Stomach (tissue), 9 donors: ENCODE data around the gene DNER. TPM values are rescaled to one million over a fixed set of nuclear protein-coding genes. Genes with fewer than 3 reads are reported as not detected.

Experiments
- DNase-seq, 2 donors: peaks; one replicate each; pipeline versions ENCODE4 v3.0.0 to v3.0.0-alpha.2; 2013 to 2019
- H3K27ac ChIP-seq, 5 donors: fragments of 200-600 bp in 4 of 5; sonication (generic) in 4 of 5; one replicate each; pipeline ENCODE4 v1.5.1; 2013 to 2019; ENCODE audit warnings: mild to moderate bottlenecking in 1 of 5, moderate library complexity in 1 of 5
- H3K27me3 ChIP-seq, 3 donors: fragments of 200-600 bp; sonication (generic); one replicate each; pipeline ENCODE4 v1.5.1; 2017 to 2019; ENCODE audit warnings: mixed run types in 1 of 3
- H3K36me3 ChIP-seq, 4 donors: fragments of 200-600 bp; sonication (generic); 1 replicate in 3 of 4; 2 replicates in 1 of 4; pipeline ENCODE4 v1.5.1; 2016 to 2019
- H3K4me1 ChIP-seq, 4 donors: fragments of 200-600 bp; sonication (generic); one replicate each; pipeline ENCODE4 v1.5.1; 2016 to 2019
- H3K4me3 ChIP-seq, 4 donors: fragments of 200-600 bp; sonication (generic) in 3 of 4; one replicate each; pipeline ENCODE4 v1.5.1; 2016 to 2019; ENCODE audit warnings: mild to moderate bottlenecking in 1 of 4
- H3K9me3 ChIP-seq, 4 donors: fragments of 200-600 bp; sonication (generic); one replicate each; pipeline ENCODE4 v1.5.1; 2016 to 2019
- EP300 ChIP-seq: sonication (generic); formaldehyde crosslinking; IDR thresholded peaks from one replicate; pipeline ENCODE4 v1.6.1; 2017; ENCODE audit warnings: antibody characterized with exemption
- POLR2A ChIP-seq, 4 donors: fragments of 450-650 bp; IDR thresholded peaks; one replicate each; pipeline ENCODE4 v1.6.1; 2016; ENCODE audit warnings: antibody characterized with exemption in 4 of 4, control low read depth in 2 of 4, mild to moderate bottlenecking in 1 of 4, moderate library complexity in 1 of 4
- POLR2AphosphoS5 ChIP-seq, 3 donors: sonication (generic); formaldehyde crosslinking; IDR thresholded peaks; one replicate each; pipeline ENCODE4 v1.6.1; 2016; ENCODE audit warnings: antibody characterized with exemption in 3 of 3
- WGBS, 5 donors: extraction: QIAGEN DNeasy Blood & Tissue Kit in 3 of 5; methylation state at CpG; one replicate each; pipeline versions ENCODE4 v1.1.5 to v1.1.7; 2013 to 2018; 5-methylcytosine and 5-hydroxymethylcytosine counted together
- intact Hi-C: fragments of 100-400 bp; cut with DNase I; formaldehyde crosslinking; loops from one replicate; pipeline ENCODE4 v1.15.1; 2023; ENCODE audit warnings: low total_unique reads
- polyA plus RNA-seq, 3 donors: library from polyadenylated mRNA; stranded (reverse); fragments of 200-250 nt; gene quantifications; one replicate each; pipeline ENCODE4 v1.2.3, GENCODE V29; 2013
- total RNA-seq, 5 donors: library from RNA; depleted of rRNA; stranded (reverse); fragments of >200 nt; gene quantifications; one replicate each; pipeline versions ENCODE4 v1.1.0 to v1.2.3, GENCODE V29; 2014 to 2016
- TF ChIP-seq, protein P1 (sequence below), 7 experiments: fragments of 450-650 bp in 4 of 7; fragments of 200-600 bp in 3 of 7; sonication (generic) in 3 of 7; IDR thresholded peaks; one replicate each; pipeline ENCODE4 v1.5.1; 2016 to 2019; ENCODE audit warnings: antibody characterized with exemption in 7 of 7, control low read depth in 2 of 7, mild to moderate bottlenecking in 1 of 7
- donor health status: healthy with polysubstance abuse.
- donor health status: Bipolar disorder and iron deficiency.
- donor health status: healthy.

DNER gene
- total and polyA plus RNA-seq, 8 donors, result 1.6 to 10.6 (median 4.9) TPM

DNA sequence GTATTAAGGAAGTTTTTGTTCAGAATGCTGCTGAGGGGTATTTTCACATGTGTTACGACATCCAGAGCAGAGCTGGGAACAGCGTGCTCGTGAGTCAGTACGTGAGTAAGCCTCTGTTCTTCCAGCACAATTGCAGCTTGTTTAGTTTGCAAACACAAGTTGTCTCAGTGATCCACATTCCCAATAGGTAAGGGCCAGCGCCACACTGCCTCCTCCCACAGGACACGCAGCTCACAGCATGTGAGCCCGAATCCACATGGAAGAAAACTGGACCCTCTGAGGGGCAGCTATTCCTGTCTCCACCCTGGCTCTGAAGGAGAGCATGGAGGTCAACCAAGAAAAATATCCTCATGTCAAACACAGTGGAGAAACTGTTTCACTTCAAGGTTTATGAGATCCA lies 269.3 kb downstream of the DNER start:
- peak; percentile 35 to 69 for DNase-seq
- H3K4me3 ChIP-seq, result no peak overlapping the region
- TF ChIP-seq, protein P1, sequence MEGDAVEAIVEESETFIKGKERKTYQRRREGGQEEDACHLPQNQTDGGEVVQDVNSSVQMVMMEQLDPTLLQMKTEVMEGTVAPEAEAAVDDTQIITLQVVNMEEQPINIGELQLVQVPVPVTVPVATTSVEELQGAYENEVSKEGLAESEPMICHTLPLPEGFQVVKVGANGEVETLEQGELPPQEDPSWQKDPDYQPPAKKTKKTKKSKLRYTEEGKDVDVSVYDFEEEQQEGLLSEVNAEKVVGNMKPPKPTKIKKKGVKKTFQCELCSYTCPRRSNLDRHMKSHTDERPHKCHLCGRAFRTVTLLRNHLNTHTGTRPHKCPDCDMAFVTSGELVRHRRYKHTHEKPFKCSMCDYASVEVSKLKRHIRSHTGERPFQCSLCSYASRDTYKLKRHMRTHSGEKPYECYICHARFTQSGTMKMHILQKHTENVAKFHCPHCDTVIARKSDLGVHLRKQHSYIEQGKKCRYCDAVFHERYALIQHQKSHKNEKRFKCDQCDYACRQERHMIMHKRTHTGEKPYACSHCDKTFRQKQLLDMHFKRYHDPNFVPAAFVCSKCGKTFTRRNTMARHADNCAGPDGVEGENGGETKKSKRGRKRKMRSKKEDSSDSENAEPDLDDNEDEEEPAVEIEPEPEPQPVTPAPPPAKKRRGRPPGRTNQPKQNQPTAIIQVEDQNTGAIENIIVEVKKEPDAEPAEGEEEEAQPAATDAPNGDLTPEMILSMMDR (IDR thresholded peaks at IDR 0.05), result no peak
- peak; percentile 59 to 87 (median 60) for TF ChIP-seq POLR2AphosphoS5 (IDR thresholded peaks at IDR 0.05)
- intact Hi-C loops, result no loop called here
- peak overlapping the region in 4 of 5 donors; percentile 62 to 89 (median 80) for H3K27ac ChIP-seq
- 26 to 50% (median 33%) methylated on average over 7 of the region's 7 CpGs for WGBS, 5 donors
- no peaks in the 10 kb centered on the region for H3K36me3 ChIP-seq
- H3K4me1 ChIP-seq, result peaks cover 0 to 13% (median 6%) of the 10 kb centered on the region in 4 donors
- H3K27me3 ChIP-seq, result no peaks in the 10 kb centered on the region
- no peaks in the 10 kb centered on the region for H3K9me3 ChIP-seq

DNA sequence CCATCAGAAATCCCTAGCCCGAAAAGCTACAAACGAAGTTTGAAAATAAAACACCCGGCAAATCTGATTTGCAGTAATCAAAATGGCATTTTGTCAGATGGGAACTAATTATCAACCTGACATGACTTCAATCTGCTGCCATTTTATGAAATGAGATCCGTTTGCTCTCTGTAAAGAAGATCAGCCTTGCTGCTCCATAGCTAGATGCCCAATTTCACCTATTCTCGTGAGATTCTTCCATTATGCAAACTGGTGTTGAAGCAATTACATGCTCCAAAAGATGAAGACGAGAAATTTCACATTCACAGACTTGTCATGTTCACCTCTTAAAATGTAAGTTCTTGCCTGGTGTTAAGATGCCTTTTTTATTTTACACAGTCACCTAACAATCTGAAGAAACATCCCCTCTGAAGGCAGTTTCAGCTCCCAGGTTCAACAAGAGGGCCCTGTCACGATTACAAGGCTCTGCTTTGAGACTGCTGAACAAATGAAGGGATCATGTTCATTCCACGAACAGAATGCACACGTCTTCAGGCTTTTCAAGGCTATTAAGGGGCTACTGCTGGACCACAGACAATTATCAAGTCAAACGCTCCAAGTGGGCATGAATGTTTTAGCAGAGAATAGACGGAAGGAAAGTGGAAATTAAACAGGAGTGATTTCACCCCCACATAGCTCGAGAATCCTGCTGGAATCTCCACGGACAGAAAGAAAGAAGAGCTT lies 270.6 kb downstream of the DNER start:
- Histone ChIP-seq H3K9me3 (no peaks in the 10 kb centered on the region), H3K4me1 (peaks cover 0 to 13% (median 6%) of the 10 kb centered on the region in 4 donors), H3K36me3 (no peaks in the 10 kb centered on the region), H3K4me3 (no peak overlapping the region), H3K27ac (peak overlapping the region in 4 of 5 donors; percentile 62 to 89 (median 80)), H3K27me3 (no peaks in the 10 kb centered on the region)
- no peak for TF ChIP-seq POLR2A (IDR thresholded peaks at IDR 0.05)
- TF ChIP-seq, protein P1 (IDR thresholded peaks at IDR 0.05), result no peak
- TF ChIP-seq POLR2AphosphoS5 (IDR thresholded peaks at IDR 0.05), result no peak
- no peak for TF ChIP-seq EP300
- DNase-seq, result no peak
- intact Hi-C loops, result no loop called here
- 68 to 74% (median 73%) methylated on average over 13 of the region's 13 CpGs for WGBS, 5 donors

DNA sequence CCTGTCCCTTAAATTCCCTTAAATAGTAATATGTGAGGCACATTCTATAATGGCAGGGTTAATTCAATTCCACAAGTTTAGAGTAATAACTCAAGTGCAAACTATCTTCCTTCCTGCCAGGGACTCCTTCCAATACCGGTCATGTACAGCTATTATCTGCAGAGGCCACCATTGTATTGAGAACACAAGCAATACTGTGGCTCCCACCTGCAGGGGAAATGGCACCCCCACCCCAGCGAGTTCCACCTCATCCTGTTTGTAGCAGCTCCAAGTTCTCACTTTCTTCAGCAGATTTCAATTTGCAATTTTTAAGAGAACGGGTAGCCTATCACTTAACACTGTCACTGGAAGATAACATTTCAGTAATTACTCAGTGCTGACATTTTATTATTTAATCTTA lies 271.2 kb downstream of the DNER start:
- no peak overlapping the region for H3K4me3 ChIP-seq
- intact Hi-C loops, result no loop called here
- no peaks in the 10 kb centered on the region for H3K27me3 ChIP-seq
- H3K36me3 ChIP-seq, result no peaks in the 10 kb centered on the region
- WGBS, 5 donors, result 54 to 73% (median 61%) methylated on average over 3 of the region's 3 CpGs
- peak overlapping the region in 1 of 5 donors; percentile 89 for H3K27ac ChIP-seq
- TF ChIP-seq POLR2AphosphoS5 (IDR thresholded peaks at IDR 0.05) (no peak), POLR2A (IDR thresholded peaks at IDR 0.05) (no peak), EP300 (no peak)
- TF ChIP-seq, protein P1 (IDR thresholded peaks at IDR 0.05), result no peak
- DNase-seq, result peak in 1 of 2 donors; percentile 7
- H3K4me1 ChIP-seq, result peaks cover 0 to 13% (median 6%) of the 10 kb centered on the region in 4 donors
- no peaks in the 10 kb centered on the region for H3K9me3 ChIP-seq

DNA sequence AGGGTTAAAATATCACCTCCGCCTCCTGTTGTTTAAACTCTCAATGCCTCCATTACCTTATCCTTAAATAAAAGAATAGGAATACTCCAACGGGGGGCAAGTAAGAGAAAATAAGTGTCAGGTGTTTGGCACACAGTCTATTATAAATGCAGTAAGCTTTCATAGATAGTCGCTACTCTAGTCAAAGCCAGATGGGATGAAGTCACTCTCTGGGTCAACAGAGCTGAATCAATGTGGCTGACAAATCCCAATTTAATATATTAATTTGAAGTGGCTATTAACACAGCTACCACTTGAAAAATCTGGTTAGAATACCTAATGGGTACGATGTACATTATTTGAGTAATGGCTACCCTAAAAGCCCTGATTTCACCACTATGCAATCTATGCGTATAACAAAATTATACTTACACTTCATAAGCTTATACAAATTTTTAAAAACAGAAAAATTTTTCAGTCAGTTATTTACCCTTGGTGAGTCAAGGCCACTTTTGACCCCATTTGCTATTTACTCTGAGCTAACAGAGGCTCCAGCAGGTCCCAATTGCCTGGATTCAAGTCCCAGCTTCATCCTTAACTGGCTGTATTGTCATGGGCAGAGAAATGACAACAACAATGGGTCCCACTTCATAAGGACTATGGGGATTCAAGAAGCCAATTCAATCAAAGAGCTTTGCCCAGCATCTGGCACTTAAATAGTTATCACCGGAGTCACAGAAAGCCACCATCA lies 275.8 kb downstream of the DNER start:
- no peak for DNase-seq
- Histone ChIP-seq H3K27ac (no peak overlapping the region), H3K36me3 (no peaks in the 10 kb centered on the region), H3K9me3 (no peaks in the 10 kb centered on the region), H3K4me3 (no peak overlapping the region), H3K27me3 (peaks cover 0 to 4% (median 0%) of the 10 kb centered on the region in 3 donors), H3K4me1 (no peaks in the 10 kb centered on the region)
- intact Hi-C loops, result loop anchor here (10.0 kb wide), 1 partner anchor 146 kb away; no protein-coding TSS in a partner anchor
- TF ChIP-seq POLR2A (IDR thresholded peaks at IDR 0.05) (no peak), EP300 (no peak), POLR2AphosphoS5 (IDR thresholded peaks at IDR 0.05) (no peak)
- TF ChIP-seq, protein P1 (IDR thresholded peaks at IDR 0.05), result no peak
- 82 to 89% (median 85%) methylated on average over 6 of the region's 6 CpGs for WGBS, 5 donors
